Measurements from ENCODE around the gene TRIM54. TPM values are rescaled to one million over a fixed set of nuclear protein-coding genes. Genes with fewer than 3 reads are reported as not detected.

The TRIM54 gene
- total RNA-seq, 2 experiments from 2014 or later, result not detected

- peaks cover 6% of the 10 kb centered on the region in 2 experiments for H3K27me3 ChIP-seq (ENCODE audit: control insufficient read depth in 1 of 2, insufficient read depth in 2 of 2, low read length in 2 of 2)
- Mint-ChIP-seq H3K27ac (no peak overlapping the region), H3K36me3 (ENCODE audit: low read depth) (no peaks in the 10 kb centered on the region), H3K4me1 (ENCODE audit: low read depth) (no peaks in the 10 kb centered on the region), H3K4me3 (no peak overlapping the region), H3K9me3 (no peaks in the 10 kb centered on the region), H3K27me3 (peaks cover 24% of the 10 kb centered on the region)
- ChIA-PET POLR2A (no interaction called here), CTCF (interaction anchor here (1.5 kb wide), 1 partner anchor 12 kb away, joined by 4 read pairs; no protein-coding TSS in a partner anchor)
- no peak overlapping the region for H3K4me3 ChIP-seq (ENCODE audit: low read length)
- DNase-seq (no peak), ATAC-seq (ENCODE audit: poor library complexity) (no peak)
- H3K36me3 ChIP-seq (ENCODE audit: insufficient read depth, low read length), result no peaks in the 10 kb centered on the region
- intact Hi-C loops (cut with DNase I, micrococcal nuclease), result no loop called here
- no peaks in the 10 kb centered on the region for H3K9me3 ChIP-seq (ENCODE audit: control insufficient read depth in 1 of 2, insufficient read depth in 1 of 2, low read length in 2 of 2)
- no peak for TF ChIP-seq CTCF (IDR thresholded peaks at IDR 0.05)
- no peaks in the 10 kb centered on the region for H3K4me1 ChIP-seq (ENCODE audit: insufficient read depth, low read length)
- no peak overlapping the region for H3K27ac ChIP-seq (ENCODE audit: low read depth in 1 of 2, low read length in 2 of 2)
Observed at GRCh38 chr2:27291865-27292264, 9.6 kb downstream of the TRIM54 start.

- Histone ChIP-seq H3K27ac (ENCODE audit: low read depth in 1 of 2, low read length in 2 of 2) (no peak overlapping the region), H3K36me3 (ENCODE audit: insufficient read depth, low read length) (no peaks in the 10 kb centered on the region)
- DNase-seq, result no peak
Observed at GRCh38 chr2:27294928-27295327, 12.7 kb downstream of the TRIM54 start.

GRCh38 chr2:27296481-27296880 lies 14.3 kb downstream of the TRIM54 start:
- intact Hi-C loops (cut with DNase I, micrococcal nuclease), result no loop called here
- no peak for DNase-seq
- Mint-ChIP-seq H3K4me3 (no peak overlapping the region), H3K4me1 (ENCODE audit: low read depth) (no peaks in the 10 kb centered on the region), H3K9me3 (no peaks in the 10 kb centered on the region), H3K36me3 (ENCODE audit: low read depth) (no peaks in the 10 kb centered on the region), H3K27me3 (peaks cover 32% of the 10 kb centered on the region), H3K27ac (no peak overlapping the region)
- H3K36me3 ChIP-seq (ENCODE audit: insufficient read depth, low read length), result no peaks in the 10 kb centered on the region
- no peak for ATAC-seq (ENCODE audit: poor library complexity)
- no peak overlapping the region for H3K27ac ChIP-seq (ENCODE audit: low read depth in 1 of 2, low read length in 2 of 2)
- H3K4me1 ChIP-seq (ENCODE audit: insufficient read depth, low read length), result no peaks in the 10 kb centered on the region
- CTCF ChIA-PET, result interaction anchor here (1.1 kb wide), 1 partner anchor 17 kb away, joined by 3 read pairs; no protein-coding TSS in a partner anchor
- peaks cover 4 to 8% of the 10 kb centered on the region in 2 experiments for H3K27me3 ChIP-seq (ENCODE audit: control insufficient read depth in 1 of 2, insufficient read depth in 2 of 2, low read length in 2 of 2)
- POLR2A ChIA-PET, result no interaction called here
- TF ChIP-seq CTCF (IDR thresholded peaks at IDR 0.05), result no peak
- H3K9me3 ChIP-seq (ENCODE audit: control insufficient read depth in 1 of 2, insufficient read depth in 1 of 2, low read length in 2 of 2), result no peaks in the 10 kb centered on the region
- H3K4me3 ChIP-seq (ENCODE audit: low read length), result no peak overlapping the region

More at GRCh38 chr2:27294928-27295327, 12.7 kb downstream of the TRIM54 start:
- Mint-ChIP-seq H3K27ac (no peak overlapping the region), H3K4me1 (ENCODE audit: low read depth) (no peaks in the 10 kb centered on the region), H3K4me3 (no peak overlapping the region), H3K9me3 (no peaks in the 10 kb centered on the region), H3K36me3 (ENCODE audit: low read depth) (no peaks in the 10 kb centered on the region), H3K27me3 (peaks cover 33% of the 10 kb centered on the region)
- ATAC-seq (ENCODE audit: poor library complexity), result no peak
- Histone ChIP-seq H3K4me3 (ENCODE audit: low read length) (no peak overlapping the region), H3K9me3 (ENCODE audit: control insufficient read depth in 1 of 2, insufficient read depth in 1 of 2, low read length in 2 of 2) (no peaks in the 10 kb centered on the region), H3K27me3 (ENCODE audit: control insufficient read depth in 1 of 2, insufficient read depth in 2 of 2, low read length in 2 of 2) (peaks cover 6 to 9% of the 10 kb centered on the region in 2 experiments), H3K4me1 (ENCODE audit: insufficient read depth, low read length) (no peaks in the 10 kb centered on the region)
- ChIA-PET POLR2A (no interaction called here), CTCF (no interaction called here)
- TF ChIP-seq CTCF (IDR thresholded peaks at IDR 0.05), result no peak
- intact Hi-C loops (cut with DNase I, micrococcal nuclease), result no loop called here
